AG04450 (cell line): ENCODE measurements around the gene HEATR5A. TPM values are rescaled to one million over a fixed set of nuclear protein-coding genes. Genes with fewer than 3 reads are reported as not detected.
"Not testable (repeated sequence)": the region's sequence is repeated elsewhere in the genome, so short reads cannot be mapped to it uniquely, and the experiment has no call there.

Experiments
- CTCF ChIA-PET: fragments of 300-600, 350-600 bp; formaldehyde crosslinking; extraction: SDS; loops from one replicate; lab custom pipeline; 2022; ENCODE audit warnings: antibody characterized with exemption, inconsistent platforms; lab: Charles Lee
- POLR2A ChIA-PET: fragments of 350-600 bp; formaldehyde crosslinking; extraction: SDS; loops from one replicate; lab custom pipeline; 2021; ENCODE audit warnings: antibody characterized with exemption, inconsistent platforms; lab: Yijun Ruan, JAX
- DNase-seq: peaks from one replicate; pipeline ENCODE4 v3.0.0-alpha.2; 2011; ENCODE audit warnings: low read depth, low spot score
- H3K27ac ChIP-seq: one replicate; pipeline ENCODE4 v1.5.1; 2012; ENCODE audit warnings: low read depth, low read length, control low read depth
- H3K27me3 ChIP-seq: one replicate; pipeline ENCODE4 v1.6.0; 2012; ENCODE audit warnings: low read length; ENCODE audit not compliant: control insufficient read depth, insufficient read depth
- H3K4me3 ChIP-seq: 2 replicates; pipeline ENCODE4 v1.5.1; 2011; ENCODE audit warnings: mild to moderate bottlenecking, low read depth, low read length, control low read depth
- H3K9me3 ChIP-seq: 2 replicates; pipeline ENCODE4 v1.5.1; 2012; ENCODE audit warnings: low read length; ENCODE audit not compliant: control insufficient read depth, insufficient read depth
- polyA plus RNA-seq: library from polyadenylated mRNA; depleted of rRNA; stranded (reverse); fragments of >200 nt; gene quantifications from 2 replicates; pipeline ENCODE4 v1.2.3, GENCODE V29; 2011
- TF ChIP-seq, protein P1 (sequence below): IDR thresholded peaks from 2 replicates; pipeline ENCODE4 v1.5.1; 2011; ENCODE audit warnings: low read depth, low read length, control low read depth, inconsistent platforms

Gene HEATR5A
- polyA plus RNA-seq, 1 experiment = 35.4 TPM

DNA sequence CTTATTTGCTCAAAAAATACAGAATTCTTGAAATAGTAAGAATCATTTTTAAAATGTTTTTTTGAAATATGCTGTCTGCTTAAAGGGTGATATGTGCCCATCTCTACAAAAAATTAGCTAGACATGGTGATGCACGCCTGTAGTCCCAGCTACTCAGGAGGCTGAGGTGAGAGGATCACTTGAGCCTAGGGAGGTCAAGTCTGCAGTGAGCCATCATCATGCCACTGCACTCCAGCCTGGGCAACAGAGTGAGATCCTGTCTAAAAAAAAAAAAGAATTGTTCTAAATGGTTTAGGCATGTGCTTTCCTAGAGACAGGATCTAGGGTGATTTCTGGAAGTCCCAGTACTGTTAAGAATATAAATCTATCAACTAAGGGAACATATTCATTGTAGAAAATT is 137.2 kb downstream of the HEATR5A start:
- POLR2A ChIA-PET = no interaction called here
- CTCF ChIA-PET = no interaction called here
- DNase-seq = no peak
- TF ChIP-seq, protein P1, sequence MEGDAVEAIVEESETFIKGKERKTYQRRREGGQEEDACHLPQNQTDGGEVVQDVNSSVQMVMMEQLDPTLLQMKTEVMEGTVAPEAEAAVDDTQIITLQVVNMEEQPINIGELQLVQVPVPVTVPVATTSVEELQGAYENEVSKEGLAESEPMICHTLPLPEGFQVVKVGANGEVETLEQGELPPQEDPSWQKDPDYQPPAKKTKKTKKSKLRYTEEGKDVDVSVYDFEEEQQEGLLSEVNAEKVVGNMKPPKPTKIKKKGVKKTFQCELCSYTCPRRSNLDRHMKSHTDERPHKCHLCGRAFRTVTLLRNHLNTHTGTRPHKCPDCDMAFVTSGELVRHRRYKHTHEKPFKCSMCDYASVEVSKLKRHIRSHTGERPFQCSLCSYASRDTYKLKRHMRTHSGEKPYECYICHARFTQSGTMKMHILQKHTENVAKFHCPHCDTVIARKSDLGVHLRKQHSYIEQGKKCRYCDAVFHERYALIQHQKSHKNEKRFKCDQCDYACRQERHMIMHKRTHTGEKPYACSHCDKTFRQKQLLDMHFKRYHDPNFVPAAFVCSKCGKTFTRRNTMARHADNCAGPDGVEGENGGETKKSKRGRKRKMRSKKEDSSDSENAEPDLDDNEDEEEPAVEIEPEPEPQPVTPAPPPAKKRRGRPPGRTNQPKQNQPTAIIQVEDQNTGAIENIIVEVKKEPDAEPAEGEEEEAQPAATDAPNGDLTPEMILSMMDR = no peak
- H3K9me3 ChIP-seq = peaks cover 9% of the 10 kb centered on the region
- H3K4me3 ChIP-seq = no peak overlapping the region
- H3K27ac ChIP-seq = no peak overlapping the region
- no peaks in the 10 kb centered on the region for H3K27me3 ChIP-seq

DNA sequence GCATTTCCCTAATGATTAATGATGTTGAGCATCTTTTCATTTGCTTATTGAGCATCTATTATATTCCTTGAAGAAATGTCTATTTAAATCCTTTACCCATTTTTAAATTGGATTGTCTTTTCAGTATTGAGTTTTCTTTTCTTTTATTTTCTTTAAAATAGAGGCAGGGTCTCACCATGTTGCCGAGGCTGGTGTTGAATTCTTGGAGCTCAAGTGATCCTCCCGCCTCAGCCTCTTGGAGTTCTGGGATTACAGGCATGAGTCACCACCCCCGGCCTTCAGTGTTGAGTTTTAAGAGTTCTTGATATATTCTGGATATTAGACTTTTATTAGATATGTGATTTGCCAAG is 139.5 kb downstream of the HEATR5A start:
- Histone ChIP-seq H3K9me3 (peaks cover 10% of the 10 kb centered on the region), H3K27ac (no peak overlapping the region), H3K4me3 (no peak overlapping the region), H3K27me3 (no peaks in the 10 kb centered on the region)
- POLR2A ChIA-PET = no interaction called here
- TF ChIP-seq, protein P1 = no peak
- no peak for DNase-seq
- CTCF ChIA-PET = no interaction called here

DNA sequence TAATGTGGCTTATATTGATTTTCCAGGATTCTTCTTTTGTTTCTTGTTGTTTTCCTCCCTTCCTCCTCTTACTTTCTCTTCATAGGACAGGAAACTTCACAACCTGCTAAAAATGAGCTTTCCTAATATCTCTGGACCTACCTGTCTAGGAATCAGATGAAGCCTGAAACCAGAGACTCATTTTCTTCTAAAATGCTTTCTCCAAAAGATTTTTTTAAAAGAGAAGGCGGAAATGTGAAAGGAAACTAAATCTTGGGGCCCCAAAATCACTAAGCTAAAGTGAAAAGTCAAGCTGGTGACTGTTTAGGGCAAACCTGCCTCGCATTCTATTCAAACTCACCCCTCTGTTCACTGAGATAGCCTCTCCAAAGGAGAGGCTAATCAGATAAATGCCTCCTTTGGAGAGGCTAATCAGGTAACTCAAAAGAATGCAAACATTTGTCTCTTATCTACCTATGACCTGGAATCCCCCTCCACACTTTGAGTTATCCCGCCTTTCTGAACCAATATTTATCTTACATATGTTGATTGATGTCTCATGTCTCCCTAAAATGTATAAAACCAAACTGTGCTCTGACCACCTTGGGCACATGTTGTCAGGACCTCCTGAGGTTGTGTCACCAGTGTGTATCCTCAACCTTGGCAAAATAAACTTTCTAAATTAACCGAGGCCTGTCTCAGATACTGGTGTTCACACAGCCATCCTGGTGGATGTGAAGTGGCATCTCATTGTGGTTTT is 140.0 kb downstream of the HEATR5A start:
- Histone ChIP-seq H3K27me3 (no peaks in the 10 kb centered on the region), H3K4me3 (no peak overlapping the region), H3K9me3 (peaks cover 10% of the 10 kb centered on the region), H3K27ac (no peak overlapping the region)
- no peak for DNase-seq
- ChIA-PET CTCF (interaction anchor here (1.0 kb wide), 1 partner anchor 93 kb away, joined by 5 read pairs; no protein-coding TSS in a partner anchor), POLR2A (no interaction called here)
- TF ChIP-seq, protein P1 = no peak

DNA sequence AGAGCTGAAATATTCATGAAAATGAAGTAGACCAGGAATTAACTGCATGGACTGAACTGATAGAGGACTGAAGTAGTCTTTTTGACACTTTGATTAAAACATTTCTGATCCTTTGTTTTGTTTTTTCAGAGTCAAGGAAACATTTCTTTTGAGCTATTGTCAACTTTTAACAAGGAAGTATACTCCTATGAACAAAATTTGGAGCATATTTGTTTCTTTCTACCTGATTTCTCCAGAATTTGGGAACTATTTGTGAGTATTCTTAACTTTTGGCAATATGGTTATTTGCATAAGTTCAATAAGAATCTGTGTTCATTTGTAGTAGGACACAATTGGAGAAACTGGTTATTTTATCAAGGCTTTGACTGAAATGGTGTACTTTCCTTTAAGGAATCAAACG is 141.5 kb downstream of the HEATR5A start:
- peaks cover 10% of the 10 kb centered on the region for H3K9me3 ChIP-seq
- ChIA-PET CTCF (no interaction called here), POLR2A (no interaction called here)
- H3K27me3 ChIP-seq = no peaks in the 10 kb centered on the region
- H3K27ac ChIP-seq = no peak overlapping the region
- TF ChIP-seq, protein P1 = no peak
- no peak for DNase-seq
- no peak overlapping the region for H3K4me3 ChIP-seq

DNA sequence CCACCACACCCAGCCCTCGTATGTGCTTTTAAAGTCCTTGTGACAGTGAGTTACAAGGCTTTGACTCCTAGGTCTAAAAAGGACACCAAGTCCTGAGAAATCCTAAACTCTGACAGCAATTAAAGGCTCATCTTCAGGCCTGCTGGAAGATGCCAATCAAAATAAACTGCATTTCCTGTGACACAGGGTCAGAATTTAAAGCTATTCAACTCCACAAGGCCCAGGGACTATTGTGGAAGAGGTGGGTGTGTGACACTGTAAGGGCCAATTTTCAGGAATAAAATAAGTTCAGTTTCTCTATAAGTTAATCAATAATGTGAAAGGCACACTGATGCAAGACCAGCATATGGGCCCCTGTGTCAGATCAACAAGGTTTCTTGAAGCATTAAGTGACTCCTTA is 143.3 kb downstream of the HEATR5A start:
- no peak overlapping the region for H3K27ac ChIP-seq
- TF ChIP-seq, protein P1 = no peak
- CTCF ChIA-PET = no interaction called here

DNA sequence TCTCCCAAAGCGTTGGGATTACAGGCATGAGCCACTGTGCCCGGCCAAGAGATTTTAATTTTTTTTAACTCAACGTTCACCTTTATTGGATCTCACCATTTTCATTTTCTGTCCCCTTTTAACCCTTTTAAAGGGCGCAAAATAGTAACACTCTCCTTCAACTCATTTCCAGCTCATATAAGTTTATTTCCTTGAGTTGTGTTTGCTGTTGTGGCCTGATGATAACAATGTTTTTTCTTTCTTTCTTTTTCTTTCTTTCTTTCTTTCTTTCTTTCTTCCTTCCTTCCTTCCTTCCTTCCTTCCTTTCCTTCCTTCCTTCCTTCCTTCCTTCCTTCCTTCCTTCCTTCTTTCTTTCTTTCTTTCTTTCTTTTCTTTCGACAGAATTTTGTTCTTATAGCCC is 143.9 kb downstream of the HEATR5A start:
- H3K27ac ChIP-seq, H3K27me3 ChIP-seq, POLR2A ChIA-PET, H3K4me3 ChIP-seq, DNase-seq, CTCF ChIA-PET: not testable (repeated sequence)
- peaks cover 10% of the 10 kb centered on the region for H3K9me3 ChIP-seq

More for the DNA sequence above, 143.3 kb downstream of the HEATR5A start:
- DNase-seq = no peak
- POLR2A ChIA-PET = no interaction called here
- peaks cover 10% of the 10 kb centered on the region for H3K9me3 ChIP-seq
- H3K27me3 ChIP-seq = no peaks in the 10 kb centered on the region
- no peak overlapping the region for H3K4me3 ChIP-seq
